GM23338 (cell line): ENCODE data around the gene LILRA1. TPM values are rescaled to one million over a fixed set of nuclear protein-coding genes. Genes with fewer than 3 reads are reported as not detected.

Experiments used
- ATAC-seq: fragments of 200-7000 bp; cut with Tn5 transposase; 3 replicates; pipeline ENCODE4 v1.9.1; 2020
- DNase-seq: peaks from one replicate; pipeline ENCODE4 v3.0.0-alpha.2; 2015; ENCODE audit warnings: low spot score
- H2AFZ ChIP-seq: fragments of 200-600 bp; sonication (generic); 2 replicates; pipeline ENCODE4 v1.8.0; 2016; ENCODE audit warnings: antibody characterized with exemption, mild to moderate bottlenecking, moderate library complexity
- H3F3A ChIP-seq: fragments of 200-600 bp; sonication (generic); replicated peaks from 2 replicates; pipeline ENCODE4 v1.8.0; 2017; ENCODE audit warnings: antibody characterized with exemption, mixed run types, low read depth
- H3K27ac ChIP-seq: fragments of 200-600 bp; sonication (generic); 2 replicates; pipeline ENCODE4 v1.6.1; 2016; ENCODE audit warnings: low read depth
- H3K27me3 ChIP-seq: fragments of 200-600 bp; sonication (generic); 2 replicates; pipeline ENCODE4 v1.8.0; 2016; ENCODE audit warnings: mild to moderate bottlenecking, mixed run types, moderate library complexity; ENCODE audit not compliant: insufficient read depth
- H3K36me3 ChIP-seq: fragments of 200-600 bp; sonication (generic); 2 replicates; pipeline ENCODE4 v1.8.0; 2016; ENCODE audit warnings: mild to moderate bottlenecking; ENCODE audit not compliant: insufficient read depth
- H3K4me1 ChIP-seq: fragments of 200-600 bp; sonication (generic); 2 replicates; pipeline ENCODE4 v1.8.0; 2016; ENCODE audit warnings: mild to moderate bottlenecking, moderate library complexity; ENCODE audit not compliant: insufficient read depth
- H3K4me2 ChIP-seq: fragments of 200-600 bp; sonication (generic); 2 replicates; pipeline ENCODE4 v1.7.1; 2017; ENCODE audit warnings: mixed run types
- H3K4me3 ChIP-seq: fragments of 200-600 bp; sonication (generic); 2 replicates; pipeline ENCODE4 v1.6.1; 2016; ENCODE audit warnings: mixed run types
- H3K79me2 ChIP-seq: fragments of 200-600 bp; sonication (generic); replicated peaks from 2 replicates; pipeline ENCODE4 v1.8.0; 2017; ENCODE audit warnings: mild to moderate bottlenecking; ENCODE audit not compliant: insufficient read depth
- H3K9me2 ChIP-seq: fragments of 200-600 bp; sonication (generic); 2 replicates; pipeline ENCODE4 v1.8.0; 2017; ENCODE audit not compliant: insufficient read depth
- H4K20me1 ChIP-seq: fragments of 200-600 bp; sonication (generic); replicated peaks from 2 replicates; pipeline ENCODE4 v1.8.0; 2017; ENCODE audit warnings: mild to moderate bottlenecking; ENCODE audit not compliant: insufficient read depth
- H3K27ac Mint-ChIP-seq: 2 replicates; pipeline ENCODE4 v1.8.0; 2020; ENCODE audit warnings: inconsistent platforms, mild to moderate bottlenecking, moderate library complexity, mixed read lengths
- H3K27me3 Mint-ChIP-seq: 3 replicates; pipeline ENCODE4 v1.8.0; 2022; ENCODE audit warnings: low read depth, mild to moderate bottlenecking, moderate library complexity, mixed read lengths, inconsistent platforms; ENCODE audit not compliant: insufficient read depth, poor library complexity
- H3K36me3 Mint-ChIP-seq: 3 replicates; pipeline ENCODE4 v1.8.0; 2021; ENCODE audit warnings: low read depth, mild to moderate bottlenecking, inconsistent platforms, moderate library complexity, mixed read lengths
- H3K4me1 Mint-ChIP-seq: 3 replicates; pipeline ENCODE4 v1.8.0; 2020; ENCODE audit warnings: mild to moderate bottlenecking, inconsistent platforms, mixed read lengths
- H3K4me3 Mint-ChIP-seq: 3 replicates; pipeline ENCODE4 v1.8.0; 2021; ENCODE audit warnings: moderate library complexity, mild to moderate bottlenecking, inconsistent platforms, mixed read lengths
- H3K9me3 Mint-ChIP-seq: 3 replicates; pipeline ENCODE4 v1.8.0; 2020; ENCODE audit warnings: moderate library complexity, mild to moderate bottlenecking, inconsistent platforms, mixed read lengths
- CREB1 ChIP-seq: fragments of 250-450 bp; sonication (Bioruptor Pico); IDR thresholded peaks from 2 replicates; pipeline ENCODE4 v1.5.0; 2020; ENCODE audit warnings: low read depth, mild to moderate bottlenecking, moderate library complexity
- EZH2 ChIP-seq: fragments of 200-600 bp; sonication (generic); IDR thresholded peaks from one replicate; pipeline ENCODE4 v1.8.0; 2017; ENCODE audit warnings: antibody characterized with exemption, mild to moderate bottlenecking, low read depth; ENCODE audit not compliant: unreplicated experiment
- EZH2phosphoT487 ChIP-seq: fragments of 200-600 bp; sonication (generic); IDR thresholded peaks from one replicate; pipeline ENCODE4 v1.8.1; 2018; ENCODE audit warnings: antibody characterized with exemption; ENCODE audit not compliant: unreplicated experiment
- NANOG ChIP-seq: IDR thresholded peaks from 2 replicates; pipeline ENCODE4 v1.6.1; 2016; ENCODE audit warnings: antibody characterized with exemption, borderline replicate concordance
- POLR2AphosphoS5 ChIP-seq: IDR thresholded peaks from 2 replicates; pipeline ENCODE4 v1.6.1; 2016; ENCODE audit warnings: antibody characterized with exemption, low read depth
- ZNF114 ChIP-seq: fragments of 250-450 bp; sonication (Bioruptor Pico); IDR thresholded peaks from 2 replicates; pipeline ENCODE4 v1.5.0; 2020; ENCODE audit warnings: mild to moderate bottlenecking, moderate library complexity
- polyA plus RNA-seq: library from polyadenylated mRNA; unstranded; fragments of >200 nt; fragmentation: Nextera tagmentation; extraction: Ambion mirVana; gene quantifications from 2 replicates; pipeline ENCODE4 v1.2.1, GENCODE V29; 2016
- total RNA-seq: library from RNA; depleted of rRNA; stranded (reverse); fragments of >200 nt; shearing (Covaris generic); gene quantifications from 2 replicates; pipeline ENCODE4 v1.2.3, GENCODE V29; 2014
- TF ChIP-seq, protein P1 (sequence below): IDR thresholded peaks from one replicate; pipeline ENCODE4 v1.6.1; 2018; ENCODE audit warnings: antibody characterized with exemption; ENCODE audit not compliant: unreplicated experiment
- TF ChIP-seq, protein P2 (sequence below): IDR thresholded peaks from 2 replicates; pipeline ENCODE4 v1.6.1; 2016; ENCODE audit warnings: antibody characterized with exemption
- TF ChIP-seq, protein P3 (sequence below), 2 experiments: fragments of 200-600 bp in 1 of 2; sonication (generic) in 1 of 2; conservative IDR thresholded peaks; 2 replicates each; pipeline versions ENCODE4 v1.5.1 to v1.6.1; 2016 to 2017; ENCODE audit warnings: antibody characterized with exemption in 2 of 2, low read depth in 2 of 2, mild to moderate bottlenecking in 2 of 2, moderate library complexity in 1 of 2

LILRA1 gene
- total and polyA plus RNA-seq, 2 experiments from 2014 or later, result not detected

DNA sequence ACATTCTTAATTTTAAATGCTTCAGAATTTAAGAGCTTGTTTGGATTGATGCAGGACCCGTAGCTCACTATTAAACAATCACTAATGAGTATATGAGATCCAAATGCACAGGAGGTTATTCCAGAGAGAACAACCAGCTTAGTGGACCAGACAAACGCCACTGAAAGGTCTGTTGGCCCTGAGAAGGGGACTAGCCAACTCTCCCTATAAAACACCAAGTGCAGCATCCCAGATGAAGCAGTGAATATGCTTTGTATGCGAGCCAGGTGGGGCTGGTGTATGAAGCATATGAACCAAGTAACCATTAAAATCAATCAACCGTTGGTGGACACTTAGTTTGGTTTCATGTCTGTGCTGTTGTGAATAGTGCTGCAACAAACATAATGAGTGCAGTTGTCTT lies 27.0 kb downstream of the LILRA1 start:
- H3K4me3 Mint-ChIP-seq, result no peak overlapping the region
- H3K27me3 Mint-ChIP-seq, result peaks cover 2% of the 10 kb centered on the region
- no peak overlapping the region for H2AFZ ChIP-seq
- H3K9me2 ChIP-seq, result no peaks in the 10 kb centered on the region
- H3F3A ChIP-seq, result no peaks in the 10 kb centered on the region
- H3K4me2 ChIP-seq, result no peak overlapping the region
- no peaks in the 10 kb centered on the region for H4K20me1 ChIP-seq
- TF ChIP-seq EZH2phosphoT487, result no peak
- no peak for TF ChIP-seq NANOG
- TF ChIP-seq, protein P1, sequence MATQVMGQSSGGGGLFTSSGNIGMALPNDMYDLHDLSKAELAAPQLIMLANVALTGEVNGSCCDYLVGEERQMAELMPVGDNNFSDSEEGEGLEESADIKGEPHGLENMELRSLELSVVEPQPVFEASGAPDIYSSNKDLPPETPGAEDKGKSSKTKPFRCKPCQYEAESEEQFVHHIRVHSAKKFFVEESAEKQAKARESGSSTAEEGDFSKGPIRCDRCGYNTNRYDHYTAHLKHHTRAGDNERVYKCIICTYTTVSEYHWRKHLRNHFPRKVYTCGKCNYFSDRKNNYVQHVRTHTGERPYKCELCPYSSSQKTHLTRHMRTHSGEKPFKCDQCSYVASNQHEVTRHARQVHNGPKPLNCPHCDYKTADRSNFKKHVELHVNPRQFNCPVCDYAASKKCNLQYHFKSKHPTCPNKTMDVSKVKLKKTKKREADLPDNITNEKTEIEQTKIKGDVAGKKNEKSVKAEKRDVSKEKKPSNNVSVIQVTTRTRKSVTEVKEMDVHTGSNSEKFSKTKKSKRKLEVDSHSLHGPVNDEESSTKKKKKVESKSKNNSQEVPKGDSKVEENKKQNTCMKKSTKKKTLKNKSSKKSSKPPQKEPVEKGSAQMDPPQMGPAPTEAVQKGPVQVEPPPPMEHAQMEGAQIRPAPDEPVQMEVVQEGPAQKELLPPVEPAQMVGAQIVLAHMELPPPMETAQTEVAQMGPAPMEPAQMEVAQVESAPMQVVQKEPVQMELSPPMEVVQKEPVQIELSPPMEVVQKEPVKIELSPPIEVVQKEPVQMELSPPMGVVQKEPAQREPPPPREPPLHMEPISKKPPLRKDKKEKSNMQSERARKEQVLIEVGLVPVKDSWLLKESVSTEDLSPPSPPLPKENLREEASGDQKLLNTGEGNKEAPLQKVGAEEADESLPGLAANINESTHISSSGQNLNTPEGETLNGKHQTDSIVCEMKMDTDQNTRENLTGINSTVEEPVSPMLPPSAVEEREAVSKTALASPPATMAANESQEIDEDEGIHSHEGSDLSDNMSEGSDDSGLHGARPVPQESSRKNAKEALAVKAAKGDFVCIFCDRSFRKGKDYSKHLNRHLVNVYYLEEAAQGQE, result no peak
- TF ChIP-seq, protein P2, sequence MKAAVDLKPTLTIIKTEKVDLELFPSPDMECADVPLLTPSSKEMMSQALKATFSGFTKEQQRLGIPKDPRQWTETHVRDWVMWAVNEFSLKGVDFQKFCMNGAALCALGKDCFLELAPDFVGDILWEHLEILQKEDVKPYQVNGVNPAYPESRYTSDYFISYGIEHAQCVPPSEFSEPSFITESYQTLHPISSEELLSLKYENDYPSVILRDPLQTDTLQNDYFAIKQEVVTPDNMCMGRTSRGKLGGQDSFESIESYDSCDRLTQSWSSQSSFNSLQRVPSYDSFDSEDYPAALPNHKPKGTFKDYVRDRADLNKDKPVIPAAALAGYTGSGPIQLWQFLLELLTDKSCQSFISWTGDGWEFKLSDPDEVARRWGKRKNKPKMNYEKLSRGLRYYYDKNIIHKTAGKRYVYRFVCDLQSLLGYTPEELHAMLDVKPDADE, result no peak
- no peak for TF ChIP-seq CREB1 (CRISPR knock-in tag)
- H3K36me3 ChIP-seq, result no peaks in the 10 kb centered on the region
- no peaks in the 10 kb centered on the region for H3K4me1 ChIP-seq
- H3K4me3 ChIP-seq, result no peak overlapping the region
- H3K27ac Mint-ChIP-seq, result no peak overlapping the region
- peaks cover 86% of the 10 kb centered on the region for H3K9me3 Mint-ChIP-seq
- no peaks in the 10 kb centered on the region for H3K4me1 Mint-ChIP-seq
- no peaks in the 10 kb centered on the region for H3K79me2 ChIP-seq
- H3K27ac ChIP-seq, result no peak overlapping the region
- ATAC-seq (no peak), DNase-seq (no peak)
- peaks cover 25% of the 10 kb centered on the region for H3K36me3 Mint-ChIP-seq
- no peaks in the 10 kb centered on the region for H3K27me3 ChIP-seq

DNA sequence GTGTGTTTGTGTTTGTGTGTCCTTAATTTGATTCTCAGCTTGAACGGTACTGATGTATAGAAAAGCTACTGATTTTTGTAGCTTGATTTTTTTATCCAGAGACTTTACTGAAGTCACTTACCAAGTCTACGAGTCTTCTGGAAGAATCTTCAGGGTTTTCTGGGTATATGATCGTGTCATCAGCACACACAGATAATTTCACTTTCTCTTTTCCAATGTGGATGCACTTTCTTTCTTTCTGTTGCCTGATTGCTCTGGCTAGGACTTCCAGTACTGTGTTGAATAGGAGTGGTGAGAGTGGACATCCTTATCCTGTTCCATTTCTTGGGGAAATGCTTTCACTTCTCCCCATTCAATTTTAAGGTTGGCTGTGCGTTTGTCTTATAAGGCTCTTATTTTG lies 29.0 kb downstream of the LILRA1 start:
- Mint-ChIP-seq H3K9me3 (peaks cover 86% of the 10 kb centered on the region), H3K27ac (no peak overlapping the region), H3K4me3 (no peak overlapping the region), H3K4me1 (no peaks in the 10 kb centered on the region), H3K27me3 (peaks cover 2% of the 10 kb centered on the region), H3K36me3 (peaks cover 30% of the 10 kb centered on the region)
- Histone ChIP-seq H3K27ac (no peak overlapping the region), H3K4me2 (no peak overlapping the region), H2AFZ (no peak overlapping the region), H3K4me1 (no peaks in the 10 kb centered on the region), H3K27me3 (no peaks in the 10 kb centered on the region), H3K9me2 (no peaks in the 10 kb centered on the region), H4K20me1 (no peaks in the 10 kb centered on the region), H3K36me3 (no peaks in the 10 kb centered on the region), H3K4me3 (no peak overlapping the region), H3K79me2 (no peaks in the 10 kb centered on the region), H3F3A (no peaks in the 10 kb centered on the region)
- no peak for DNase-seq
- ATAC-seq, result no peak
- TF ChIP-seq, protein P2, result no peak
- TF ChIP-seq CREB1 (CRISPR knock-in tag), result no peak
- TF ChIP-seq, protein P3, sequence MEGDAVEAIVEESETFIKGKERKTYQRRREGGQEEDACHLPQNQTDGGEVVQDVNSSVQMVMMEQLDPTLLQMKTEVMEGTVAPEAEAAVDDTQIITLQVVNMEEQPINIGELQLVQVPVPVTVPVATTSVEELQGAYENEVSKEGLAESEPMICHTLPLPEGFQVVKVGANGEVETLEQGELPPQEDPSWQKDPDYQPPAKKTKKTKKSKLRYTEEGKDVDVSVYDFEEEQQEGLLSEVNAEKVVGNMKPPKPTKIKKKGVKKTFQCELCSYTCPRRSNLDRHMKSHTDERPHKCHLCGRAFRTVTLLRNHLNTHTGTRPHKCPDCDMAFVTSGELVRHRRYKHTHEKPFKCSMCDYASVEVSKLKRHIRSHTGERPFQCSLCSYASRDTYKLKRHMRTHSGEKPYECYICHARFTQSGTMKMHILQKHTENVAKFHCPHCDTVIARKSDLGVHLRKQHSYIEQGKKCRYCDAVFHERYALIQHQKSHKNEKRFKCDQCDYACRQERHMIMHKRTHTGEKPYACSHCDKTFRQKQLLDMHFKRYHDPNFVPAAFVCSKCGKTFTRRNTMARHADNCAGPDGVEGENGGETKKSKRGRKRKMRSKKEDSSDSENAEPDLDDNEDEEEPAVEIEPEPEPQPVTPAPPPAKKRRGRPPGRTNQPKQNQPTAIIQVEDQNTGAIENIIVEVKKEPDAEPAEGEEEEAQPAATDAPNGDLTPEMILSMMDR (conservative IDR thresholded peaks at IDR 0.05; ENCODE audit: low read depth in 2 of 2), result no peak
- TF ChIP-seq EZH2, result no peak
- TF ChIP-seq POLR2AphosphoS5, result no peak
- no peak for TF ChIP-seq ZNF114
